Thyroid gland (tissue), 4 donors: ENCODE measurements around the gene FNIP1.
A peak's percentile ranks its signal among the peaks of the same experiment; 100 is the strongest.

Experiments
- POLR2A ChIP-seq, 2 donors: fragments of 450-650 bp; IDR thresholded peaks; one replicate each; pipeline ENCODE4 v1.6.1; 2017; ENCODE audit warnings: antibody characterized with exemption in 2 of 2, mild to moderate bottlenecking in 2 of 2, moderate library complexity in 1 of 2
- TF ChIP-seq, protein P1 (sequence below), 6 experiments: fragments of 200-600 bp in 3 of 6; fragments of 450-650 bp in 3 of 6; sonication (generic) in 3 of 6; IDR thresholded peaks; one replicate each; pipeline ENCODE4 v1.5.1; 2016 to 2019; ENCODE audit warnings: antibody characterized with exemption in 6 of 6, mild to moderate bottlenecking in 2 of 6, inconsistent platforms in 1 of 6, moderate library complexity in 1 of 6

GRCh38 chr5:131671994-131672655 is 124.7 kb downstream of the FNIP1 start:
- TF ChIP-seq, protein P1, sequence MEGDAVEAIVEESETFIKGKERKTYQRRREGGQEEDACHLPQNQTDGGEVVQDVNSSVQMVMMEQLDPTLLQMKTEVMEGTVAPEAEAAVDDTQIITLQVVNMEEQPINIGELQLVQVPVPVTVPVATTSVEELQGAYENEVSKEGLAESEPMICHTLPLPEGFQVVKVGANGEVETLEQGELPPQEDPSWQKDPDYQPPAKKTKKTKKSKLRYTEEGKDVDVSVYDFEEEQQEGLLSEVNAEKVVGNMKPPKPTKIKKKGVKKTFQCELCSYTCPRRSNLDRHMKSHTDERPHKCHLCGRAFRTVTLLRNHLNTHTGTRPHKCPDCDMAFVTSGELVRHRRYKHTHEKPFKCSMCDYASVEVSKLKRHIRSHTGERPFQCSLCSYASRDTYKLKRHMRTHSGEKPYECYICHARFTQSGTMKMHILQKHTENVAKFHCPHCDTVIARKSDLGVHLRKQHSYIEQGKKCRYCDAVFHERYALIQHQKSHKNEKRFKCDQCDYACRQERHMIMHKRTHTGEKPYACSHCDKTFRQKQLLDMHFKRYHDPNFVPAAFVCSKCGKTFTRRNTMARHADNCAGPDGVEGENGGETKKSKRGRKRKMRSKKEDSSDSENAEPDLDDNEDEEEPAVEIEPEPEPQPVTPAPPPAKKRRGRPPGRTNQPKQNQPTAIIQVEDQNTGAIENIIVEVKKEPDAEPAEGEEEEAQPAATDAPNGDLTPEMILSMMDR (IDR thresholded peaks at IDR 0.05), result no peak
- TF ChIP-seq POLR2A (IDR thresholded peaks at IDR 0.05), result peak in 1 of 2 donors; percentile 31
